ENCODE data around the gene MORN1. TPM values are rescaled to one million over a fixed set of nuclear protein-coding genes. Genes with fewer than 3 reads are reported as not detected.
A peak's percentile ranks its signal among the peaks of the same experiment; 100 is the strongest.

The MORN1 gene
- polyA plus RNA-seq, 1 donor from 2014 or later, result 10.9 TPM

- Histone ChIP-seq H3K27me3 (ENCODE audit: insufficient read depth, low read depth, low read length) (no peaks in the 10 kb centered on the region), H4K20me1 (ENCODE audit: insufficient read depth) (no peaks in the 10 kb centered on the region), H2AFZ (ENCODE audit: low read depth, low read length) (no peak overlapping the region), H3K9me3 (ENCODE audit: low read length) (no peaks in the 10 kb centered on the region), H3K9ac (ENCODE audit: low read length) (peak overlapping the region; percentile 40), H3F3A (ENCODE audit: insufficient read depth, low read length, poor library complexity, severe bottlenecking) (no peaks in the 10 kb centered on the region), H3K36me3 (ENCODE audit: insufficient read depth, low read length) (no peaks in the 10 kb centered on the region), H3K9me2 (ENCODE audit: insufficient read depth, low read length) (no peaks in the 10 kb centered on the region), H3K4me2 (ENCODE audit: low read length) (peak overlapping the region; percentile 36), H3K27ac (ENCODE audit: low read length) (no peak overlapping the region), H3K4me3 (ENCODE audit: low read length) (peak overlapping the region; percentile 31), H3K79me2 (replicated peaks; ENCODE audit: insufficient read depth, low read length) (no peaks in the 10 kb centered on the region)
- no peak for TF ChIP-seq SMC3 (conservative IDR thresholded peaks at IDR 0.05; ENCODE audit: poor library complexity)
- TF ChIP-seq REST (IDR thresholded peaks at IDR 0.05; ENCODE audit: borderline replicate concordance), result no peak
- no peak for TF ChIP-seq MXI1 (conservative IDR thresholded peaks at IDR 0.05; ENCODE audit: poor library complexity, severe bottlenecking)
Observed at GRCh38 chr1:2432441-2432844, 41.1 kb upstream of the MORN1 start.

DNA sequence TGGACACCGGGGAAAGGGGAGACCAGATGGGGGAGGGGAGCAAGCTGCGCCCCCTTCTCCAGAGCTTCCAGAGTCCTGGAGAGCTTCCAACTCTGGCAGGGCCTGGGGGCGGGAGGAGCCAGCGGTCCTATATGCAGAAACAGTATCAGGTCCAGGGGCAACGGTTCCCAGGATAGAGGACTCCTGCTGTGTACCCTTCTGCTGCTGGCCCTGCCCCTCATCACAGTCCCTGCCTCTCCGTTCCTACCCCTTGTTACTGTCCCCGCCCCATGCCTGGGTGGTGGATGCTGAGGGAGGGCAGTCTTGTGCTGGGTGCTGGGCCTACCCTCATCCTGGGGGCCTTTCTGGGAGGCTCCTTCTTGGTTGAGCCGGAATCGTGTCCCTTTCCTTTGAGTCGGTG is 40.2 kb upstream of the MORN1 start:
- Histone ChIP-seq H3K4me2 (ENCODE audit: low read length) (no peak overlapping the region), H4K20me1 (ENCODE audit: insufficient read depth) (no peaks in the 10 kb centered on the region), H3K27me3 (ENCODE audit: insufficient read depth, low read depth, low read length) (no peaks in the 10 kb centered on the region), H3K36me3 (ENCODE audit: insufficient read depth, low read length) (no peaks in the 10 kb centered on the region), H3K9me3 (ENCODE audit: low read length) (no peaks in the 10 kb centered on the region), H3K4me3 (ENCODE audit: low read length) (no peak overlapping the region), H3K79me2 (replicated peaks; ENCODE audit: insufficient read depth, low read length) (no peaks in the 10 kb centered on the region), H3K9ac (ENCODE audit: low read length) (peak overlapping the region; percentile 40), H2AFZ (ENCODE audit: low read depth, low read length) (no peak overlapping the region), H3K9me2 (ENCODE audit: insufficient read depth, low read length) (no peaks in the 10 kb centered on the region), H3F3A (ENCODE audit: insufficient read depth, low read length, poor library complexity, severe bottlenecking) (no peaks in the 10 kb centered on the region), H3K27ac (ENCODE audit: low read length) (no peak overlapping the region)
- TF ChIP-seq REST (IDR thresholded peaks at IDR 0.05; ENCODE audit: borderline replicate concordance) (no peak), SMC3 (conservative IDR thresholded peaks at IDR 0.05; ENCODE audit: poor library complexity) (no peak), RAD21 (conservative IDR thresholded peaks at IDR 0.05) (no peak), TAF1 (IDR thresholded peaks at IDR 0.05; ENCODE audit: low read depth) (no peak), POLR2AphosphoS5 (IDR thresholded peaks at IDR 0.05) (no peak), EP300 (conservative IDR thresholded peaks at IDR 0.05; ENCODE audit: poor library complexity, severe bottlenecking) (no peak), EZH2 (IDR thresholded peaks at IDR 0.05; ENCODE audit: borderline replicate concordance, insufficient read depth, low read length, poor library complexity, severe bottlenecking) (no peak), CTCF (IDR thresholded peaks at IDR 0.05; ENCODE audit: poor library complexity, severe bottlenecking) (no peak), MXI1 (conservative IDR thresholded peaks at IDR 0.05; ENCODE audit: poor library complexity, severe bottlenecking) (no peak)

Data from neural cell (in vitro differentiated cells).